GM10248 (cell line): ENCODE data around the gene HERC2.
"Not testable (repeated sequence)": the region's sequence is repeated elsewhere in the genome, so short reads cannot be mapped to it uniquely, and the experiment has no call there.

Source experiments
- CTCF ChIA-PET: fragments of 300-600 bp; sonication (Branson Sonifier 250); formaldehyde crosslinking; extraction: SDS; loops from one replicate; lab custom pipeline; 2021; ENCODE audit warnings: antibody characterized with exemption; lab: Yijun Ruan, JAX
- POLR2A ChIA-PET: fragments of 350-650 bp; sonication (Branson Sonifier 250); formaldehyde crosslinking; extraction: SDS; loops from one replicate; lab custom pipeline; 2020; ENCODE audit warnings: antibody characterized with exemption; lab: Yijun Ruan, JAX
- DNase-seq: peaks from one replicate; pipeline ENCODE4 v3.0.0; 2012; ENCODE audit errors: extremely low spot score
- CTCF ChIP-seq: IDR thresholded peaks from 2 replicates; pipeline ENCODE4 v1.5.1; 2012; ENCODE audit warnings: mild to moderate bottlenecking, low read depth; ENCODE audit errors: extremely low read depth, missing control alignments, control extremely low read depth

The HERC2 gene

GRCh38 chr15:28214006-28214790 is 107.8 kb downstream of the HERC2 start:
- CTCF ChIA-PET = not testable (repeated sequence)

GRCh38 chr15:28213393-28213792 is 108.6 kb downstream of the HERC2 start:
- DNase-seq, CTCF ChIA-PET, POLR2A ChIA-PET: not testable (repeated sequence)

More at GRCh38 chr15:28214006-28214790, 107.8 kb downstream of the HERC2 start:
- DNase-seq, POLR2A ChIA-PET: not testable (repeated sequence)

GRCh38 chr15:28208583-28208982 is 113.4 kb downstream of the HERC2 start:
- ChIA-PET POLR2A (no interaction called here), CTCF (no interaction called here)
- TF ChIP-seq CTCF = no peak
- no peak for DNase-seq

DNA sequence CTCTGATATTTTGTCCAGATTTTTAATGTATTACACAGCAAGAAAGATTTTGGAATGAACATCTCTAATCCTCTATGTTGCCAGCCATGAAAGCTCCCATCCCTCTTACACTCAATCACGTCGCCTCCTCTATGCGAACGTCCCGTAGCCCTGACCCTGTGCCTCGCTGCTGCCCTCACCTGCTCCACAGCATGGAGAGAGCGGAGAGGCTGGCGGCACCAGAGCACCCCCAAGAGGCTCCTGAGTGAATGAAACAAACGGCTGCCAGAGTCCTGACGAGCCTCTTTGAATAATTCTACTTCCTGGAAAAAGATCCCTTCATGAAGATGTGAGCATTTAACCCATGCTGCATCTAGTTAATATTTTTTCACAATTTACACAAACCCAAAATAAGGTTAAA is 116.3 kb downstream of the HERC2 start:
- DNase-seq, CTCF ChIA-PET, POLR2A ChIA-PET: not testable (repeated sequence)

DNA sequence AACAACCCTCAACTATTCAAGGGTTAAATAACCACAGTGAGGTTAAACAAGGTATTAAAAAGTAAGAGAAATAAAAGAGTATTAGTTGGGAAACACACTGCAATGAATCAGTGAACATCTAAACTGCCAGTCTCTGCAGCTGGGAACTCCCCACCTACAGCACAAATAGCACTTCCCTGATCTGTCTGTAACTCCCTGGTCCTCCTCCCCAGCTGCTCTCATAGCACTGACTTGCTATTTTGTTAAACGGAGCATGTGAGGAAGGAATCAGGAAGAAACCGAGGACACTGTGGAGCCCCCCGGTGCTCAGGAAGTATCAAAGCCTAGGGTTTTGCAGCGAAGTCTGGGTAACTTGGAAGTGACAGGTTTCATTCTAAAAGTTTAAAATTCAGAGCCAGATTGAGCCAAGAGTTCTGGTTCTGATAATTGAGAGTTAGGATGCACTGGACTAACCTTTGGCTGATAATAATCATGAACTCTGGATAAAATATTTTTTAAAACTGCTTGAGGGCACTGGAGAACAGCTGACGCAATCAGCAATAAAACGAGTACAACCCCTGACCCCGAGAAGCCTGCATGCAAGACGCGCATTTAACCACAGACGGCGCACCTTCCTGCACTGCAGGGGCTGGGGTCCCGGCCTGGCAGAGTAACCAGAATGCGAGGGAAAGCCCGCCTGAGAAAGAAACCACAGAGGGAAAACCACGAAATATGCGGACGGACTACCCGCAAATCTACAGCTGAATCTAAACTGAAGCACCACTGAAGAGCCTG is 118.7 kb downstream of the HERC2 start:
- DNase-seq, CTCF ChIA-PET, POLR2A ChIA-PET: not testable (repeated sequence)

DNA sequence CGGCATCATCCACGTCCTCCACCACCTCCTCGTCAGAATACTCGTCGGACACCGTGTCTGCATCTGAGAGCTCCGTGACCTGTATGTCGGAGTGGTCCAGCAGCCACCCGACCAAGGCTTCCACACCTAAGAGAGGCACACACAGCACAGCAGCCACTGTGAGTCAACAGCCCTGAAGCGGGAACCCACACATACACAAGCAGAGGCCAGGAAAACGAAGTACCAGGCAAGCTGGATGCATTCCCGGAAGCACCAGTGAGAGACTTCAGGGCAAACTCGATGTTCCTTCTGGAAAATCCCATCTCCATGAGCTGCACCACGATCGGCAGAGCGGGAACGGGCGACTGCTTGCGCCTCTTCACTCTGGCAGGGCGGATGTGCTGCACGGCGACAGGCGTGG is 119.9 kb downstream of the HERC2 start:
- DNase-seq, POLR2A ChIA-PET: not testable (repeated sequence)
- CTCF ChIA-PET = interaction anchor here (1.0 kb wide), 1 partner anchor 14 kb away, joined by 3 read pairs; no protein-coding TSS in a partner anchor

- CTCF ChIA-PET, DNase-seq, POLR2A ChIA-PET: not testable (repeated sequence)
These were observed 123.8 kb downstream of the HERC2 start for GRCh38 chr15:28198215-28198614.

DNA sequence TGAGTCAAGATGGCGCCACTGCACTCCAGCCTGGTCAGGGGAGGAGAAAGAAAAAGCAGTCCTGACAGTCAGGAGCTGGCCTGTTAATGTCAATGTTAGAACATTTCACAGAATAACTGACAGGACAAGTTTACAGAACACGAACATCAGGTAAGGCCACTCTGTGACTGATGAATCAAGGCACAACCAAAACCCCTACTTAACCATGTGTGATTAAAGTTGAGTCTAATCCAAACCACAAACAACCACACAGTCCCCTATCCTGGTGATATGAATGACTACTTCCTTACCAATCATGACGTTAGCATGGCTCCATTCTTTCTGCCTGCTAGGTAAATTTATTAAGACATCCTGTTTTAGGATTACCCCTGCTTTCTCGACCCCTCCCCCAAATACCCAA is 124.3 kb downstream of the HERC2 start:
- POLR2A ChIA-PET, DNase-seq, CTCF ChIA-PET: not testable (repeated sequence)

- DNase-seq, POLR2A ChIA-PET, CTCF ChIA-PET: not testable (repeated sequence)
These were observed 125.4 kb downstream of the HERC2 start for GRCh38 chr15:28196581-28196980.

DNA sequence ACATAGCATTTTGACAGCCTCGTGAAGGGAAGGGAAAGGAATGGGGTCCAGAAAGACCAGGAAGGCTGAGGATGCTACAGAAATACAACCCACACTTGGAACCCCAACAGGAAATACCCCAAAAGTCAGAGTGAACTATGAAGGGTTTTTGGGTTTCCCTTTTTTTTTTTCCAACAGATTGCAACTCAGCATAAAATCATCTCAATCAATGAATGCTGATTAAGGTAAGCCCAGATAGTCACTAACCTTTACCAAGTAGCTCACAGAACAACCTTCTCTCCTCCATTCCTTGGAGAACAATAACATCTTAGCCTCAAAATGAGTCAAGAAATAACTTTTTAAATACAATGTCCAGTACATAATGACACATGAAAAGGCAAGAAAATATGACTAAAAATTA is 129.2 kb downstream of the HERC2 start:
- ChIA-PET POLR2A (no interaction called here), CTCF (no interaction called here)
- TF ChIP-seq CTCF = no peak
- DNase-seq = no peak

- no peak for DNase-seq
- no peak for TF ChIP-seq CTCF
- ChIA-PET POLR2A (no interaction called here), CTCF (no interaction called here)
These were observed 130.1 kb downstream of the HERC2 start for GRCh38 chr15:28191832-28192231.
